DOHH2 (cell line): ENCODE results near the gene MGMT.

ENCODE experiments used
- H3F3A ChIP-seq: fragments of 200-600 bp; sonication (generic), shearing (Covaris generic); 2 replicates; pipeline ENCODE4 v1.6.0; 2016; ENCODE audit warnings: antibody characterized with exemption, mild to moderate bottlenecking; ENCODE audit not compliant: control insufficient read depth, insufficient read depth
- H3K27ac ChIP-seq: fragments of 200-600 bp; sonication (generic); 2 replicates; pipeline ENCODE4 v1.5.1; 2014; ENCODE audit warnings: low read depth, mild to moderate bottlenecking, low read length, moderate library complexity
- H3K27me3 ChIP-seq: fragments of 200-600 bp; sonication (generic); 2 replicates; pipeline ENCODE4 v1.6.1; 2014; ENCODE audit warnings: mild to moderate bottlenecking, low read length, mixed read lengths; ENCODE audit not compliant: control insufficient read depth
- H3K36me3 ChIP-seq: fragments of 200-600 bp; sonication (generic); 2 replicates; pipeline ENCODE4 v1.6.1; 2014; ENCODE audit warnings: mild to moderate bottlenecking, low read length, moderate library complexity, mixed read lengths; ENCODE audit not compliant: control insufficient read depth
- H3K4me1 ChIP-seq: fragments of 200-600 bp; sonication (generic); 2 replicates; pipeline ENCODE4 v1.6.1; 2014; ENCODE audit warnings: mild to moderate bottlenecking, low read length, mixed read lengths; ENCODE audit not compliant: control insufficient read depth
- H3K4me2 ChIP-seq: fragments of 200-600 bp; sonication (generic); 2 replicates; pipeline ENCODE4 v1.6.0; 2014; ENCODE audit warnings: mild to moderate bottlenecking, low read length, moderate library complexity
- H3K4me3 ChIP-seq: fragments of 200-600 bp; sonication (generic); 2 replicates; pipeline ENCODE4 v1.5.1; 2014; ENCODE audit warnings: mild to moderate bottlenecking, low read length, mixed read lengths
- H3K79me2 ChIP-seq: fragments of 200-600 bp; sonication (generic); 2 replicates; pipeline ENCODE4 v1.6.1; 2014; ENCODE audit warnings: mild to moderate bottlenecking, low read length, mixed read lengths; ENCODE audit not compliant: control insufficient read depth
- H3K9me2 ChIP-seq: fragments of 200-600 bp; sonication (generic); replicated peaks from 2 replicates; pipeline ENCODE4 v1.6.1; 2014; ENCODE audit warnings: mild to moderate bottlenecking, low read length, mixed read lengths; ENCODE audit not compliant: control insufficient read depth
- H3K9me3 ChIP-seq: fragments of 200-600 bp; sonication (generic); 2 replicates; pipeline ENCODE4 v1.6.1; 2014; ENCODE audit warnings: antibody characterized with exemption, low read length, mixed read lengths; ENCODE audit not compliant: control insufficient read depth, insufficient read depth
- H4K20me1 ChIP-seq: fragments of 200-600 bp; sonication (generic); 2 replicates; pipeline ENCODE4 v1.6.0; 2014; ENCODE audit warnings: low read depth, mild to moderate bottlenecking, antibody characterized with exemption, low read length, moderate library complexity; ENCODE audit not compliant: control insufficient read depth, insufficient read depth
- EZH2phosphoT487 ChIP-seq: fragments of 200-600 bp; sonication (generic); IDR thresholded peaks from 2 replicates; pipeline ENCODE4 v1.6.1; 2017; ENCODE audit warnings: borderline replicate concordance, mild to moderate bottlenecking, antibody characterized with exemption, low read length, moderate library complexity, mixed read lengths
- TF ChIP-seq, protein P1 (sequence below): fragments of 200-600 bp; sonication (generic); IDR thresholded peaks from one replicate; pipeline ENCODE4 v1.5.1; 2014; ENCODE audit warnings: antibody characterized with exemption, mild to moderate bottlenecking, low read depth, low read length; ENCODE audit not compliant: poor library complexity, severe bottlenecking

Gene MGMT

DNA sequence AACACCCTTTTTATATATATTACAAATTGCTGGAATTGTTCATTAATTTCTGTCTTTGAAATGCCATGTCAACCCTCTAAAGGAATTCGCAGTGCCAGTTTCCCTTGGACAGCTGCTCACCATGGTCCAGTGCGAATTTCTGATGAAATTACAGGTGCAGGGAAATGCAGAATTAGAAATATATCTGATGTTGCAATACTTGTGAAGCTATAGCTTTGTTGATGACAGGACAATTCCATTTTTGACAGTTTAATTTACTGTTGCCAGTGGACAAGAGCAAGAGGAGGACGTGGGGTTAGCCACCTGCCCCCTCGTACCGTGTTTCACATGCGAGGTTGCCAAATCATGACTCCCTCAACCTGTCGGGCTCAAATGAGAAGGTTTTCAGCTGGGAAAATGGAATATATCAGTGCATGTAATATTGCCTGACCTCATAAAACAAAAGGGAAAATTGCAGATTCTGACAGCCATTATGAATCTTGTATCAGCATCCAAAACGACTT, 140.6 kb downstream of the MGMT start:
- peaks cover 50% of the 10 kb centered on the region for H3K4me1 ChIP-seq
- no peaks in the 10 kb centered on the region for H3K9me3 ChIP-seq
- no peak overlapping the region for H3K4me3 ChIP-seq
- peaks cover 22% of the 10 kb centered on the region for H3F3A ChIP-seq
- H4K20me1 ChIP-seq: no peaks in the 10 kb centered on the region
- H3K4me2 ChIP-seq: no peak overlapping the region
- TF ChIP-seq, protein P1, sequence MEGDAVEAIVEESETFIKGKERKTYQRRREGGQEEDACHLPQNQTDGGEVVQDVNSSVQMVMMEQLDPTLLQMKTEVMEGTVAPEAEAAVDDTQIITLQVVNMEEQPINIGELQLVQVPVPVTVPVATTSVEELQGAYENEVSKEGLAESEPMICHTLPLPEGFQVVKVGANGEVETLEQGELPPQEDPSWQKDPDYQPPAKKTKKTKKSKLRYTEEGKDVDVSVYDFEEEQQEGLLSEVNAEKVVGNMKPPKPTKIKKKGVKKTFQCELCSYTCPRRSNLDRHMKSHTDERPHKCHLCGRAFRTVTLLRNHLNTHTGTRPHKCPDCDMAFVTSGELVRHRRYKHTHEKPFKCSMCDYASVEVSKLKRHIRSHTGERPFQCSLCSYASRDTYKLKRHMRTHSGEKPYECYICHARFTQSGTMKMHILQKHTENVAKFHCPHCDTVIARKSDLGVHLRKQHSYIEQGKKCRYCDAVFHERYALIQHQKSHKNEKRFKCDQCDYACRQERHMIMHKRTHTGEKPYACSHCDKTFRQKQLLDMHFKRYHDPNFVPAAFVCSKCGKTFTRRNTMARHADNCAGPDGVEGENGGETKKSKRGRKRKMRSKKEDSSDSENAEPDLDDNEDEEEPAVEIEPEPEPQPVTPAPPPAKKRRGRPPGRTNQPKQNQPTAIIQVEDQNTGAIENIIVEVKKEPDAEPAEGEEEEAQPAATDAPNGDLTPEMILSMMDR: no peak
- no peak for TF ChIP-seq EZH2phosphoT487
- H3K36me3 ChIP-seq: peaks cover 3% of the 10 kb centered on the region; the same call in 1 of the 2 replicates
- no peaks in the 10 kb centered on the region for H3K27me3 ChIP-seq
- 0 out of 2 replicates have a peak overlapping the region, but pooled peaks have one; percentile 92 for H3K27ac ChIP-seq
- peaks cover 3% of the 10 kb centered on the region; the same call in 1 of the 2 replicates for H3K79me2 ChIP-seq
- H3K9me2 ChIP-seq: no peaks in the 10 kb centered on the region

DNA sequence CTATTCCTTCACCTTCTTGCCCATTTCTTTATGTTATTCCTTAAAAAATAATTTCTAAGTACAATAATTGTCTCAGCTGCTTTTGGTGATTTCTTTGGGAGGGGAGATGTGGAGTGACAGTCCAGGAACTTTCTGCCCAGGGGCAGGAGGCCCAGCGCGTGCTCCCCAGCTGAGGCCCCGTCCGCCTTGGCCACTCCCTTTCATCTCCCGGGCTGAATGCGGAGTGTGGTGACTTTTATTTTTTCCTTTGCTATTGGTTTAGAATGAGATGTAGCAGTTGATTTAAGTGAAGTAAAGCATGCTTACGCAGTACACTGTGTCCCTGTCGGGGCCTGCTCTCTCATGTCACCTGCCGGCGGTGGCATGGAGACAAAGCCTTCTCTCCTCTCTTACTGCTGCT, 141.6 kb downstream of the MGMT start:
- Histone ChIP-seq H3K4me1 (peaks cover 40% of the 10 kb centered on the region), H3K36me3 (peaks cover 3% of the 10 kb centered on the region; the same call in 1 of the 2 replicates), H3K4me3 (no peak overlapping the region), H3K27ac (no peak overlapping the region), H3K9me3 (no peaks in the 10 kb centered on the region), H3K4me2 (no peak overlapping the region), H3K79me2 (peaks cover 3% of the 10 kb centered on the region; the same call in 1 of the 2 replicates), H3F3A (peaks cover 22% of the 10 kb centered on the region), H3K27me3 (no peaks in the 10 kb centered on the region), H3K9me2 (no peaks in the 10 kb centered on the region), H4K20me1 (no peaks in the 10 kb centered on the region)
- no peak for TF ChIP-seq EZH2phosphoT487
- TF ChIP-seq, protein P1: no peak

DNA sequence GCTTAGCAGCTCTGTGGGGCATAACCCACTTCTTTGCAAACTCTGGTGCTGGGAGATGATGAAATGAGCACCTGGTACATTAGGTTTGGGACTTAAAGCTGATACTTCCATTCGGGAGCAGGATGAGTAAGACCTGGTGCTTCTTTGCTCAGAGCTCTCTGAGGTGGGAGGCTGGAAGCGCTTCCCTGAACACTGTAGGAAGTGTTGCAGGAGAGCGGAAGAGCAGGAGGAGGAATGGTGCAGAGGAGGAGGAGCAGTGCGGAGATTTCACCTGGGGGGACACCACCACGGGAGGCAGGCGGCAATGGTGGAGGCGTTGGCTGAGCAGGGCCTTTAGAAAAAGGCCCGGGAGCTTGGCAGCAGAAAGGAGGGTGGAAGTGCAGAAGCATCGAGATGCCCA, 142.5 kb downstream of the MGMT start:
- Histone ChIP-seq H3F3A (peaks cover 22% of the 10 kb centered on the region), H3K79me2 (peaks cover 3% of the 10 kb centered on the region; the same call in 1 of the 2 replicates), H3K4me1 (peaks cover 31% of the 10 kb centered on the region), H3K27ac (no peak overlapping the region), H4K20me1 (no peaks in the 10 kb centered on the region), H3K9me3 (no peaks in the 10 kb centered on the region), H3K4me3 (no peak overlapping the region), H3K27me3 (no peaks in the 10 kb centered on the region), H3K9me2 (no peaks in the 10 kb centered on the region), H3K36me3 (peaks cover 3% of the 10 kb centered on the region; the same call in 1 of the 2 replicates), H3K4me2 (no peak overlapping the region)
- TF ChIP-seq, protein P1: no peak
- TF ChIP-seq EZH2phosphoT487: no peak
